RWPE1 (cell line): ENCODE measurements around the gene GSPT1.
"Not testable (repeated sequence)": the region's sequence is repeated elsewhere in the genome, so short reads cannot be mapped to it uniquely, and the experiment has no call there.

Experiments
- CTCF ChIA-PET: fragments of 350-600 bp; sonication (Branson Sonifier 250); formaldehyde crosslinking; extraction: SDS; loops from one replicate; lab custom pipeline; 2021; lab: Yijun Ruan, JAX
- POLR2A ChIA-PET: fragments of 400-600 bp; formaldehyde crosslinking; extraction: SDS; loops from one replicate; lab custom pipeline; 2020; ENCODE audit warnings: antibody characterized with exemption; ENCODE audit not compliant: low non-redundant PET; lab: Yijun Ruan, JAX
- DNase-seq: peaks from one replicate; pipeline ENCODE4 v3.0.0; 2012; ENCODE audit warnings: low spot score
- H3K27ac ChIP-seq: fragments of 450-650 bp; 2 replicates; pipeline ENCODE4 v1.5.1; 2017
- TF ChIP-seq, protein P1 (sequence below): fragments of 450-650 bp; conservative IDR thresholded peaks from 2 replicates; pipeline ENCODE4 v1.5.1; 2017; ENCODE audit warnings: low read depth, mild to moderate bottlenecking

The GSPT1 gene

DNA sequence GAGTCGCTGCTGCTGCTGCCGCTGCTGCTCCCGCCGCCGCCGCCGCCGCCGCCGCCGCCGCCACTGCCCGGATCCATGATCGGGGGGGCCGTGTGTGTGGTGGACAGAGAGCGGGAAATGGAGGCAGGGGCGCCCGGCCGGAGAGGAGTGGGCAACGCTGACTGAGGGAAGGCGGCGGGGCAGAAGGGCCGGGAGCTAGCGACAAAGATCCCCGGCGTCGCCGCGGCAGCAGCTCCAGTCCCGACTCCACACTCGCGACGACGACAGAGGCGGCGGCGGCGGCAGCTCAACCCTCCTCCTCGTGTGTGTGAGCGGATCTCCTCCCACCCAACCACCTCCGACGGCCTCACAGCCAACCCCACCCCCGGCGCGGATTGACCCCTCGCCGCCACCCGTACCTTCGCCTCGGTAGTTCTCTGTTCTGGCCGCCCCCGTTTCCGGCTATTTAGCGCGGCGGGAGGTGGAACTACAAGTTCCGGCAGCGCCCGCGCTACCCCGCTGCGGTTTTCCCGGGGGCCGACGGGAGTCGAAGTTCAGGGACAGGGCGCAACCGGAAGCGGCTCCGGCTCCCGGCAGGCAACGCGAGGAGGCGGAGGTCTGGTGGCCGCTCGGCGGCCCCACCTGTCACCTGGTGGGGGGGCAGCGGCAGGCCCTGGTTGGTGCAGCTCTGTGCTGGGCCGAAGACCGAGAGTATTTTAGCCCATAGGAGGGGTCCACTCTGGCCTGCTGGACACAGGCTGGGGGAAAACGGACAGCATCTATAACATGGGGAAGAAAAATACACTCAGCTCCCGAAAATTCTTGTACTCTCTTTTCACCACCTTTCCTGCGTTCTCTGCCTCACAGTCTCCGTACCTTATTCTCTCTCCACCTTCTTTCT, at the start of gene GSPT1:
Gene GSPT1, minus strand, starts transcription at position 313 of the 880 bp plus-strand sequence. Its CDS starts 236 bp downstream, at position 77.
- CTCF ChIA-PET = interaction anchor here (0.9 to 2.1 kb wide), 2 partner anchors 57 to 152 kb away, joined by 3 to 9 read pairs; no protein-coding TSS in a partner anchor
- peak; percentile 93 for DNase-seq
- H3K27ac ChIP-seq = peak within 1 kb of the TSS; percentile 87
- POLR2A ChIA-PET = interaction anchor here (0.7 kb wide), 1 partner anchor 56 kb away, joined by 5 read pairs; no protein-coding TSS in a partner anchor
- TF ChIP-seq, protein P1, sequence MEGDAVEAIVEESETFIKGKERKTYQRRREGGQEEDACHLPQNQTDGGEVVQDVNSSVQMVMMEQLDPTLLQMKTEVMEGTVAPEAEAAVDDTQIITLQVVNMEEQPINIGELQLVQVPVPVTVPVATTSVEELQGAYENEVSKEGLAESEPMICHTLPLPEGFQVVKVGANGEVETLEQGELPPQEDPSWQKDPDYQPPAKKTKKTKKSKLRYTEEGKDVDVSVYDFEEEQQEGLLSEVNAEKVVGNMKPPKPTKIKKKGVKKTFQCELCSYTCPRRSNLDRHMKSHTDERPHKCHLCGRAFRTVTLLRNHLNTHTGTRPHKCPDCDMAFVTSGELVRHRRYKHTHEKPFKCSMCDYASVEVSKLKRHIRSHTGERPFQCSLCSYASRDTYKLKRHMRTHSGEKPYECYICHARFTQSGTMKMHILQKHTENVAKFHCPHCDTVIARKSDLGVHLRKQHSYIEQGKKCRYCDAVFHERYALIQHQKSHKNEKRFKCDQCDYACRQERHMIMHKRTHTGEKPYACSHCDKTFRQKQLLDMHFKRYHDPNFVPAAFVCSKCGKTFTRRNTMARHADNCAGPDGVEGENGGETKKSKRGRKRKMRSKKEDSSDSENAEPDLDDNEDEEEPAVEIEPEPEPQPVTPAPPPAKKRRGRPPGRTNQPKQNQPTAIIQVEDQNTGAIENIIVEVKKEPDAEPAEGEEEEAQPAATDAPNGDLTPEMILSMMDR = no peak

DNA sequence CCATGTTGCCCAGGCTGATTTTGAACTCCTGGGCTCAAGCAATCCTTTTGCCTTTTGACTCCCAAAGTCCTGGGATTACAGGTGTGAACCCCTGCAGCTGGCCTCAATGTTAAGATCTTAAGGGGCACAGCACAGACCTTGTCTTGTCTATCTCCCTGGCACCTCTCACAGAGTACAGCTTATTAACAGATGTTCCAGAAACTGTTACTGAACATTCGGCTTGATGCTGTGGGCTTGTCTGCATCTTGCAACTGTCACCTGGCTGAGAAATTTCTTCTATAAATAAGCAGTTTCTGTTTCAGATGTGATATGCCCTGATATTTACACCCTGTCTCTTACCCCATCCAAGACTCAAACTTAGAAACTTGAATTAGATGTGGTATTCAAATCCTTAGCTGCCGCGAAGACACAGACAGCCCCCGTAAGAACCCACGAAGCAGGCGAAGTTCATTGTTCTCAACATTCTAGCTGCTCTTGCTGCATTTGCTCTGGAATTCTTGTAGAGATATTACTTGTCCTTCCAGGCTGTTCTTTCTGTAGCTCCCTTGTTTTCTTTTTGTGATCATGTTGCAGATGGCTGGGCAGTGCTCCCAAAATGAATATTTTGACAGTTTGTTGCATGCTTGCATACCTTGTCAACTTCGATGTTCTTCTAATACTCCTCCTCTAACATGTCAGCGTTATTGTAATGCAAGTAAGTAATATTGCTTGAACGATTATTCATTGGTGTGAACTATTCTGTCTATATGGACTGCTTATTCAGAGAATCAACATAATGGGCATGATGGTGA, 49.2 kb upstream of the GSPT1 start, which contains the start of gene TNFRSF17:
Gene TNFRSF17, plus strand, starts transcription at position 450 of the 791 bp plus-strand sequence. Its CDS starts 115 bp downstream, at position 565.
- ChIA-PET POLR2A (no interaction called here), CTCF (interaction anchor here (1.5 kb wide), 1 partner anchor 16 kb away, joined by 3 read pairs; no protein-coding TSS in a partner anchor)
- no peak within 1 kb of the TSS for H3K27ac ChIP-seq
- TF ChIP-seq, protein P1 = no peak
- DNase-seq = no peak

DNA sequence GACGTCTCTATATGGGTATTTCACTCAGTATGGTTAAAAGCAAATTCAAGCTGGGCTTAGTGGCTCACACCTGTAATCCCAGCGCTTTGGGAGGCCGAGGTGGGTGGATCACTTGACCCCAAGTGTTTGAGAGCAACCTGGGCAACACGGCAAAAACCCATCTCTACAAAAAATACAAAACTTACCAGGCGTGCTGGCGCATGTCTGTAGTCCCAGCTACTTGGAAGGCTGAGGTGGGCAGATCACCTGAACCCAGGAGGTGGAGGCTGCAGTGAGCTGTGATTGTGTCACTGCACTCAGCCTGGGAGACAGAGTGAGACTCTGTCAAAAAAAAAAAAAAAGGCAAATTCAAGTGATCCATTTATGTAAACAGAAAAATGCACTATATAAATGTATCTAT, 48.0 kb upstream of the GSPT1 start:
- CTCF ChIA-PET = interaction anchor here (0.5 to 1.3 kb wide), 2 partner anchors 104 to 255 kb away, joined by 3 to 4 read pairs; no protein-coding TSS in a partner anchor
- TF ChIP-seq, protein P1 = no peak
- no peak overlapping the region for H3K27ac ChIP-seq
- POLR2A ChIA-PET = interaction anchor here (0.7 kb wide), 1 partner anchor 9 kb away, joined by 5 read pairs; no protein-coding TSS in a partner anchor
- DNase-seq = no peak

DNA sequence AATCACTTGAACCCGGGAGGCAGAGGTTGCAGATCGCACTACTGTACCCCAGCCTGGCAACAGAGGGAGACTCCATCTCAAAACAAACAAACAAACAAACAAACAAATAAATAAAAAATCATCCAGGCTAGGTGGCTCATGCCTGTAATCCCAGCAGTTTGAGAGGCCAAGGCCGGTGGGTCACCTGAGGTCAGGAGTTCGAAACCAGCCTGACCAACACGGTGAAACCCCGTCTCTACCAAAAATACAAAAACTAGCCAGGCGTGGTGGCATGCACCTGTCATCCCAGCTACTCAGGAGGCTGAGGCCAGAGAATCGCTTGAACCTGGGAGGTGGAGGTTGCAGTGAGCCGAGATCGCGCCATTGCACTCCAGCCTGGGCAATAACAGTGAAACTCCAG, 47.2 kb upstream of the GSPT1 start:
- CTCF ChIA-PET = interaction anchor here (0.7 to 1.3 kb wide), 2 partner anchors 105 to 296 kb away, joined by 4 to 7 read pairs; no protein-coding TSS in a partner anchor
- DNase-seq, H3K27ac ChIP-seq, POLR2A ChIA-PET: not testable (repeated sequence)

DNA sequence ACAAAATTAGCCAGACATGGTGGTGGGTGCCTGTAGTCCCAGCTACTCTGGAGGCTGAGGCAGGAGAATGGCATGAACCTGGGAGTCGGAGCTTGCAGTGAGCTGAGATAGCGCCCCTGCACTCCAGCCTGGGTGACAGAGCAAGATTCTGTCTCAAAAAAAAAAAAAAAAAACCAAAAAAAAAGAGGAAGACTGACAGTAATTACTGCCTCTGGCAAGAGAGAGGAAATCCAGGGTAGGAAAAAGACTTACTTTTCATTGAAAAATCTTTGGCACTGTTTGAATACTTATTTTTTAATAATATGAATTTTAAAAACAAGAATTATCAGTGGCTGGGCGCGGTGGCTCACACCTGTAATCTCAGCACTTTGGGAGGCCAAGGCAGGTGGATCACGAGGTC, 46.7 kb upstream of the GSPT1 start:
- CTCF ChIA-PET = interaction anchor here (0.7 kb wide), 1 partner anchor 297 kb away, joined by 7 read pairs; no protein-coding TSS in a partner anchor
- H3K27ac ChIP-seq, POLR2A ChIA-PET, DNase-seq: not testable (repeated sequence)

DNA sequence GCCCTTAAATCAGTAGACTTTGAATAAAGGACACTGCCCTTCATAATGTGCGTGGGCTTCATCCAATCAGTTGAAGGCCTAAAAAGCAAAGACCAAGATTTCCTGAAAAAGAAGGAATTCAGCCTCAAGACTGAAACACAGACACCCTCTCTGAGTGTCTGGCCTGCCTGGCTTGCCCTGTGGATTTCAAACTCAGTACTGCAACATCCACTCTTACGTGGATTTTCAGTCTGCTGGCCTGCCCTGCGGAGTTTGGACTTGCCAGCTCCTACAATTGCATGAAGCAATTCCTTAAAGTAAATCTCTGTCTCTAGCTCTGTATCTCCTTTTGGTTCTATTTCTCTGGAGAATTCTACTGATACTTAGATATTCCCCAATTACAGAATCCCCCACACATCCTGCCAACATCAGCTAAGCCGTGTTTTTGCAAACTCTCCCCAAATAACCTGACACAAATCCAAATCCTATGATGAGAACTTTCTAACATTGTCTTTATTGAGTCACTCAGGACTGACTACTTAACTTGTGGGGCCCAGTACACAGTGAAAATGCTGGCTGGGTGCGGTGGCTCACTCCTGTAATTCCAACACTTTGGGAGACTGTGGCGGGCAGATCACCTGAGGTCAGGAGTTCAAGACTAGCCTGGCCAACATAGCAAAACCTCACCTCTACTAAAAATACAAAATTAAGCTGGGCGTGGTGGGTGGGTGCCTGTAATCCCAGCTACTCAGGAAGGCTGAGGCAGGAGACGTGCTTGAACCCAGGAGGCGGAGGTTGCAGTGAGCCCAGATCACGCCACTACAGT, 42.0 kb upstream of the GSPT1 start:
- ChIA-PET POLR2A (no interaction called here), CTCF (interaction anchor here (0.6 to 1.0 kb wide), 3 partner anchors 12 to 562 kb away, joined by 3 to 4 read pairs (median 4); no protein-coding TSS in a partner anchor)
- TF ChIP-seq, protein P1 = no peak
- DNase-seq = no peak
- no peak overlapping the region for H3K27ac ChIP-seq
